ENCODE results near the gene HAO2.

The HAO2 gene

GRCh38 chr1:119410961-119411360, 42.4 kb downstream of the HAO2 start:
- Histone ChIP-seq H4K8ac (ENCODE audit: low read depth, low read length) (no peak overlapping the region), H3K4me1 (ENCODE audit: control insufficient read depth in 2 of 2, insufficient read depth in 1 of 2, low read depth in 1 of 2, low read length in 2 of 2) (no peaks in the 10 kb centered on the region), H3K79me1 (ENCODE audit: low read depth, low read length) (no peaks in the 10 kb centered on the region), H3K14ac (ENCODE audit: low read length) (no peak overlapping the region), H3K27ac (replicated peaks; ENCODE audit: low read length) (no peak overlapping the region), H4K91ac (ENCODE audit: low read depth, low read length, poor library complexity) (no peak overlapping the region), H3K4ac (ENCODE audit: low read length) (no peak overlapping the region), H3K4me2 (ENCODE audit: insufficient read depth, low read length, poor library complexity, severe bottlenecking) (no peak overlapping the region), H2BK120ac (ENCODE audit: low read depth, low read length) (no peak overlapping the region), H2BK12ac (ENCODE audit: low read length) (no peak overlapping the region), H2AK5ac (ENCODE audit: low read depth, low read length) (no peak overlapping the region), H3K36me3 (replicated peaks in 1 of 2; ENCODE audit: control insufficient read depth in 2 of 2, insufficient read depth in 2 of 2, low read length in 2 of 2) (no peaks in the 10 kb centered on the region), H2AFZ (ENCODE audit: low read length) (no peak overlapping the region), H3K9me3 (replicated peaks in 1 of 2; ENCODE audit: control insufficient read depth in 2 of 2, insufficient read depth in 1 of 2, low read depth in 1 of 2, low read length in 2 of 2) (no peaks in the 10 kb centered on the region), H2BK5ac (ENCODE audit: low read length) (no peak overlapping the region), H3K18ac (ENCODE audit: low read length) (no peak overlapping the region), H3K9ac (ENCODE audit: low read depth, low read length, poor library complexity) (no peak overlapping the region), H2BK15ac (ENCODE audit: low read length) (no peak overlapping the region), H3K27me3 (ENCODE audit: control insufficient read depth in 3 of 3, insufficient read depth in 3 of 3, low read depth in 1 of 3, low read length in 3 of 3) (no peaks in the 10 kb centered on the region), H3K4me3 (ENCODE audit: low read length in 2 of 2) (no peak overlapping the region), H3K23ac (ENCODE audit: low read depth, low read length, poor library complexity) (no peak overlapping the region)
- no peak for DNase-seq (ENCODE audit: low spot score)
- no CpG with 5 or more reads among the region's 3 CpGs for WGBS, 2 donors (ENCODE audit: extremely low coverage in 2 of 2, insufficient read length in 2 of 2, insufficient replicate concordance in 1 of 2)

- H3K14ac ChIP-seq (ENCODE audit: low read length), result no peak within 1 kb of the TSS
- H3K27ac ChIP-seq (replicated peaks; ENCODE audit: low read length), result no peak within 1 kb of the TSS
- no peak within 1 kb of the TSS for H2AK5ac ChIP-seq (ENCODE audit: low read depth, low read length)
- no peak within 1 kb of the TSS for H3K18ac ChIP-seq (ENCODE audit: low read length)
- H3K9ac ChIP-seq (ENCODE audit: low read depth, low read length, poor library complexity), result no peak within 1 kb of the TSS
- no peaks in the 10 kb centered on the region for H3K36me3 ChIP-seq (replicated peaks in 1 of 2; ENCODE audit: control insufficient read depth in 2 of 2, insufficient read depth in 2 of 2, low read length in 2 of 2)
- H3K27me3 ChIP-seq (ENCODE audit: control insufficient read depth in 3 of 3, insufficient read depth in 3 of 3, low read depth in 1 of 3, low read length in 3 of 3), result no peaks in the 10 kb centered on the region
- no peak within 1 kb of the TSS for H3K4me3 ChIP-seq (ENCODE audit: low read length in 2 of 2)
- no peaks in the 10 kb centered on the region for H3K79me1 ChIP-seq (ENCODE audit: low read depth, low read length)
- H2BK5ac ChIP-seq (ENCODE audit: low read length), result no peak within 1 kb of the TSS
- H2AFZ ChIP-seq (ENCODE audit: low read length), result no peak within 1 kb of the TSS
- no peaks in the 10 kb centered on the region for H3K4me1 ChIP-seq (ENCODE audit: control insufficient read depth in 2 of 2, insufficient read depth in 1 of 2, low read depth in 1 of 2, low read length in 2 of 2)
- H2BK12ac ChIP-seq (ENCODE audit: low read length), result no peak within 1 kb of the TSS
- H3K23ac ChIP-seq (ENCODE audit: low read depth, low read length, poor library complexity), result no peak within 1 kb of the TSS
- no CpG with 5 or more reads among the region's 2 CpGs for WGBS, 2 donors (ENCODE audit: extremely low coverage in 2 of 2, insufficient read length in 2 of 2, insufficient replicate concordance in 1 of 2)
- no peak within 1 kb of the TSS for H3K4me2 ChIP-seq (ENCODE audit: insufficient read depth, low read length, poor library complexity, severe bottlenecking)
- no peak for DNase-seq (ENCODE audit: low spot score)
- H2BK120ac ChIP-seq (ENCODE audit: low read depth, low read length), result no peak within 1 kb of the TSS
- no peak within 1 kb of the TSS for H2BK15ac ChIP-seq (ENCODE audit: low read length)
- no peak within 1 kb of the TSS for H3K4ac ChIP-seq (ENCODE audit: low read length)
- H4K91ac ChIP-seq (ENCODE audit: low read depth, low read length, poor library complexity), result no peak within 1 kb of the TSS
- no peak within 1 kb of the TSS for H4K8ac ChIP-seq (ENCODE audit: low read depth, low read length)
- H3K9me3 ChIP-seq (replicated peaks in 1 of 2; ENCODE audit: control insufficient read depth in 2 of 2, insufficient read depth in 1 of 2, low read depth in 1 of 2, low read length in 2 of 2), result no peaks in the 10 kb centered on the region
Observed at GRCh38 chr1:119414950-119415349, 46.4 kb downstream of the HAO2 start, which contains the start of gene HSD3B2. Gene HSD3B2, plus strand, starts transcription at chr1:119415150. Its CDS starts 270 bp downstream, at chr1:119415420.

GRCh38 chr1:119416006-119416640, 47.5 kb downstream of the HAO2 start:
- H3K4me2 ChIP-seq (ENCODE audit: insufficient read depth, low read length, poor library complexity, severe bottlenecking), result no peak overlapping the region
- no peak overlapping the region for H4K8ac ChIP-seq (ENCODE audit: low read depth, low read length)
- WGBS, 2 donors (ENCODE audit: extremely low coverage in 2 of 2, insufficient read length in 2 of 2, insufficient replicate concordance in 1 of 2), result 100% methylated on average over 1 of the region's 3 CpGs
- H3K4me1 ChIP-seq (ENCODE audit: control insufficient read depth in 2 of 2, insufficient read depth in 1 of 2, low read depth in 1 of 2, low read length in 2 of 2), result no peaks in the 10 kb centered on the region
- no peaks in the 10 kb centered on the region for H3K27me3 ChIP-seq (ENCODE audit: control insufficient read depth in 3 of 3, insufficient read depth in 3 of 3, low read depth in 1 of 3, low read length in 3 of 3)
- H2BK5ac ChIP-seq (ENCODE audit: low read length), result no peak overlapping the region
- H2BK15ac ChIP-seq (ENCODE audit: low read length), result no peak overlapping the region
- no peak overlapping the region for H2AK5ac ChIP-seq (ENCODE audit: low read depth, low read length)
- H3K18ac ChIP-seq (ENCODE audit: low read length), result no peak overlapping the region
- H3K79me1 ChIP-seq (ENCODE audit: low read depth, low read length), result no peaks in the 10 kb centered on the region
- H2AFZ ChIP-seq (ENCODE audit: low read length), result no peak overlapping the region
- no peaks in the 10 kb centered on the region for H3K9me3 ChIP-seq (replicated peaks in 1 of 2; ENCODE audit: control insufficient read depth in 2 of 2, insufficient read depth in 1 of 2, low read depth in 1 of 2, low read length in 2 of 2)
- H2BK12ac ChIP-seq (ENCODE audit: low read length), result no peak overlapping the region
- H3K36me3 ChIP-seq (replicated peaks in 1 of 2; ENCODE audit: control insufficient read depth in 2 of 2, insufficient read depth in 2 of 2, low read length in 2 of 2), result no peaks in the 10 kb centered on the region
- no peak overlapping the region for H3K9ac ChIP-seq (ENCODE audit: low read depth, low read length, poor library complexity)
- H3K14ac ChIP-seq (ENCODE audit: low read length), result no peak overlapping the region
- no peak overlapping the region for H4K91ac ChIP-seq (ENCODE audit: low read depth, low read length, poor library complexity)
- no peak overlapping the region for H3K4me3 ChIP-seq (ENCODE audit: low read length in 2 of 2)
- no peak overlapping the region for H3K4ac ChIP-seq (ENCODE audit: low read length)
- DNase-seq (ENCODE audit: low spot score), result no peak
- H3K27ac ChIP-seq (replicated peaks; ENCODE audit: low read length), result no peak overlapping the region
- H3K23ac ChIP-seq (ENCODE audit: low read depth, low read length, poor library complexity), result no peak overlapping the region
- H2BK120ac ChIP-seq (ENCODE audit: low read depth, low read length), result no peak overlapping the region

GRCh38 chr1:119419109-119419508, 50.5 kb downstream of the HAO2 start:
- H2AFZ ChIP-seq (ENCODE audit: low read length), result no peak overlapping the region
- H2AK5ac ChIP-seq (ENCODE audit: low read depth, low read length), result no peak overlapping the region
- H3K4me1 ChIP-seq (ENCODE audit: control insufficient read depth in 2 of 2, insufficient read depth in 1 of 2, low read depth in 1 of 2, low read length in 2 of 2), result no peaks in the 10 kb centered on the region
- H3K18ac ChIP-seq (ENCODE audit: low read length), result no peak overlapping the region
- no peak overlapping the region for H4K91ac ChIP-seq (ENCODE audit: low read depth, low read length, poor library complexity)
- H2BK120ac ChIP-seq (ENCODE audit: low read depth, low read length), result no peak overlapping the region
- no peak overlapping the region for H4K8ac ChIP-seq (ENCODE audit: low read depth, low read length)
- no peak overlapping the region for H3K4ac ChIP-seq (ENCODE audit: low read length)
- no peak for DNase-seq (ENCODE audit: low spot score)
- H3K9me3 ChIP-seq (replicated peaks in 1 of 2; ENCODE audit: control insufficient read depth in 2 of 2, insufficient read depth in 1 of 2, low read depth in 1 of 2, low read length in 2 of 2), result no peaks in the 10 kb centered on the region
- H3K9ac ChIP-seq (ENCODE audit: low read depth, low read length, poor library complexity), result no peak overlapping the region
- WGBS, 2 donors (ENCODE audit: extremely low coverage in 2 of 2, insufficient read length in 2 of 2, insufficient replicate concordance in 1 of 2), result no CpG with 5 or more reads among the region's 5 CpGs
- H3K27ac ChIP-seq (replicated peaks; ENCODE audit: low read length), result no peak overlapping the region
- H2BK12ac ChIP-seq (ENCODE audit: low read length), result no peak overlapping the region
- H3K23ac ChIP-seq (ENCODE audit: low read depth, low read length, poor library complexity), result no peak overlapping the region
- H3K27me3 ChIP-seq (ENCODE audit: control insufficient read depth in 3 of 3, insufficient read depth in 3 of 3, low read depth in 1 of 3, low read length in 3 of 3), result no peaks in the 10 kb centered on the region
- no peak overlapping the region for H3K4me2 ChIP-seq (ENCODE audit: insufficient read depth, low read length, poor library complexity, severe bottlenecking)
- H3K4me3 ChIP-seq (ENCODE audit: low read length in 2 of 2), result no peak overlapping the region
- no peak overlapping the region for H3K14ac ChIP-seq (ENCODE audit: low read length)
- H3K36me3 ChIP-seq (replicated peaks in 1 of 2; ENCODE audit: control insufficient read depth in 2 of 2, insufficient read depth in 2 of 2, low read length in 2 of 2), result no peaks in the 10 kb centered on the region
- no peak overlapping the region for H2BK15ac ChIP-seq (ENCODE audit: low read length)
- no peaks in the 10 kb centered on the region for H3K79me1 ChIP-seq (ENCODE audit: low read depth, low read length)
- no peak overlapping the region for H2BK5ac ChIP-seq (ENCODE audit: low read length)

Data from neuronal stem cell (in vitro differentiated cells).